ENCODE measurements around the gene ADGB.

ADGB gene

DNA sequence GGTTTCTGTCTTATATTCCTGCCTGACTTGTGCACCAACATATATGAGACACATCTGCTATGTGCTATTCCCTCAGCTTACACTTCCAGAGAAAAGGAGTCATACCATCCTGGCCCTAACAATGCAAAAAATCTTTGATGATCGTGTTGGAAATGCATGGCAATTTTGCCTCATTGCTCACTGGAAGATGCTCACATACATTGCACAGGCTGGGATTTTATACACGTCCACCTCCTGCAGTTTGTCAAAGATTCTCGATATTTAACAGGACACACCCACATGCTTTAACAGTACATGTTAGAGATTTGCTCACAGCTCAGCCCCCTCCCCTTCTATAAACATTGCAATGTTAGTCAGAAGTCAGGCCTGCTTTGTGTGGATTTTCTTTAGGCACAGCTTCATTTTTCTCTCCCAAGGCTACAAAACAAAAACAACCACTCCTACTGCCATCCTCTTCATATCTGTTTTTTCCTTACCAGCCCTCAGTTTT, 66.1 kb downstream of the ADGB start:
- TF ChIP-seq, protein P1, sequence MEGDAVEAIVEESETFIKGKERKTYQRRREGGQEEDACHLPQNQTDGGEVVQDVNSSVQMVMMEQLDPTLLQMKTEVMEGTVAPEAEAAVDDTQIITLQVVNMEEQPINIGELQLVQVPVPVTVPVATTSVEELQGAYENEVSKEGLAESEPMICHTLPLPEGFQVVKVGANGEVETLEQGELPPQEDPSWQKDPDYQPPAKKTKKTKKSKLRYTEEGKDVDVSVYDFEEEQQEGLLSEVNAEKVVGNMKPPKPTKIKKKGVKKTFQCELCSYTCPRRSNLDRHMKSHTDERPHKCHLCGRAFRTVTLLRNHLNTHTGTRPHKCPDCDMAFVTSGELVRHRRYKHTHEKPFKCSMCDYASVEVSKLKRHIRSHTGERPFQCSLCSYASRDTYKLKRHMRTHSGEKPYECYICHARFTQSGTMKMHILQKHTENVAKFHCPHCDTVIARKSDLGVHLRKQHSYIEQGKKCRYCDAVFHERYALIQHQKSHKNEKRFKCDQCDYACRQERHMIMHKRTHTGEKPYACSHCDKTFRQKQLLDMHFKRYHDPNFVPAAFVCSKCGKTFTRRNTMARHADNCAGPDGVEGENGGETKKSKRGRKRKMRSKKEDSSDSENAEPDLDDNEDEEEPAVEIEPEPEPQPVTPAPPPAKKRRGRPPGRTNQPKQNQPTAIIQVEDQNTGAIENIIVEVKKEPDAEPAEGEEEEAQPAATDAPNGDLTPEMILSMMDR (IDR thresholded peaks at IDR 0.05; ENCODE audit: insufficient read depth, low read length, poor library complexity, severe bottlenecking) = no peak
- Histone ChIP-seq H3K36me3 (ENCODE audit: control insufficient read depth, insufficient read depth, low read length) (no peaks in the 10 kb centered on the region), H3K4me3 (replicated peaks; ENCODE audit: low read depth, low read length) (no peak overlapping the region), H3K27me3 (replicated peaks; ENCODE audit: control insufficient read depth, insufficient read depth, low read length) (no peaks in the 10 kb centered on the region)
- no peak for DNase-seq (ENCODE audit: extremely low read depth, insufficient read length)

DNA sequence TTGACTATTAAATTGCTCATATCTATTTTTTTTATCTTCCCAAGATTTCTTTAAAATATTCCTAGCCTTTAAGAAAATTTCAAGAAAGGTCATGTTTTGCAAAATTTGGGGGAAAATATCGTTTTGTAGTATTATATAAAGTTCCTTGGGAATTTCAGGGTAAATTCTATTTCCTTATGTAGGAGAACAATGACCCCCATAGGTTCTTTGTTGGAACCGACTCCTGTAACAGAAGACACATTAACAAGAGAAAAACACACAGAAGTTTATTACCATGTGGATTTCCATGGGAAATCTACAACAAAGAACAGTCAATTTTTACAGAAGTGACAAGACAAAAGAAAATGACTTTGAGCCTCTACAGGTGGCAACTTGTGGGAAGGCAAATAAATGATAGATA, 68.1 kb downstream of the ADGB start:
- H3K4me3 ChIP-seq (replicated peaks; ENCODE audit: low read depth, low read length) = no peak overlapping the region
- TF ChIP-seq, protein P1 (IDR thresholded peaks at IDR 0.05; ENCODE audit: insufficient read depth, low read length, poor library complexity, severe bottlenecking) = no peak

DNA sequence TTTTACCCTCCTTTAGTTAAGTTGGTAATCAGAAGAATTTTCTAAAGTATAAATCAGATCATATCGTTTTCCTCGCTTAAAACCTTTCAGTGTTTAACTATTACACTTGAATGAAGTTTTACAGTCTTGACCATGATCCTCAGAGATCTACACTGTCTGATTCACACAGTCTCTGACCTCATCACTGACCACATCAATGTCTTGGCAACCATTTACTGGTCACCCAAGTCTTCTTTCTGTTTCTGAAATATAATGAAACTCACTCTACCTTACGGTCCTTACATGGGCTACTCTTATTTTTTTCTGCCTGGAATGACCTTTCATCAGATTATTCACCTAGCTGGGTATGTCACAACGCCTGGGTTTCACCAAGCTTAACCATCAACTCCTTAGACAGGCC, 71.4 kb downstream of the ADGB start:
- Histone ChIP-seq H3K27me3 (replicated peaks; ENCODE audit: control insufficient read depth, insufficient read depth, low read length) (no peaks in the 10 kb centered on the region), H3K36me3 (ENCODE audit: control insufficient read depth, insufficient read depth, low read length) (no peaks in the 10 kb centered on the region), H3K4me3 (replicated peaks; ENCODE audit: low read depth, low read length) (no peak overlapping the region)
- no peak for DNase-seq (ENCODE audit: extremely low read depth, insufficient read length)
- TF ChIP-seq, protein P1 (IDR thresholded peaks at IDR 0.05; ENCODE audit: insufficient read depth, low read length, poor library complexity, severe bottlenecking) = no peak

More for the DNA sequence above, 68.1 kb downstream of the ADGB start:
- DNase-seq (ENCODE audit: extremely low read depth, insufficient read length) = no peak
- Histone ChIP-seq H3K36me3 (ENCODE audit: control insufficient read depth, insufficient read depth, low read length) (no peaks in the 10 kb centered on the region), H3K27me3 (replicated peaks; ENCODE audit: control insufficient read depth, insufficient read depth, low read length) (no peaks in the 10 kb centered on the region)

DNA sequence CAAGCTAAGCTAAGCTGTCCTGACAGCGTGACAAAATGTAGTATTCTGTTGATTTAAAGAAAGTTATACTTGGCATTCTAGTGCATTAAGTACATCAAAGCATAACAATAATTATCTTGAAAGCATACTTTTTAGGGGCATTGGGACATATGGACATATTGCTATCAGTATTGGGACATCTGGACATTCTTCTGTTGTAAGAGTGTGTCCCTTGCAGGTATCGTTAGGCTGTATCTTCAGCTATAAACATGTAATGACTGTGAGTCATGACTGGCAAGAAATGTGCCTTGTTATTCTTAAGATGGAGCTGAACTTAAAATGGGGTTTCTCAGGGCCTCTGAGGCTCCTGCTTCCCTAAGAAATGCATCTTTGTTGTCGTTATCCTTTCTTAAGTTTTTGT, 74.3 kb downstream of the ADGB start:
- Histone ChIP-seq H3K27me3 (replicated peaks; ENCODE audit: control insufficient read depth, insufficient read depth, low read length) (no peaks in the 10 kb centered on the region), H3K36me3 (ENCODE audit: control insufficient read depth, insufficient read depth, low read length) (no peaks in the 10 kb centered on the region), H3K4me3 (replicated peaks; ENCODE audit: low read depth, low read length) (no peak overlapping the region)
- no peak for DNase-seq (ENCODE audit: extremely low read depth, insufficient read length)
- TF ChIP-seq, protein P1 (IDR thresholded peaks at IDR 0.05; ENCODE audit: insufficient read depth, low read length, poor library complexity, severe bottlenecking) = no peak

DNA sequence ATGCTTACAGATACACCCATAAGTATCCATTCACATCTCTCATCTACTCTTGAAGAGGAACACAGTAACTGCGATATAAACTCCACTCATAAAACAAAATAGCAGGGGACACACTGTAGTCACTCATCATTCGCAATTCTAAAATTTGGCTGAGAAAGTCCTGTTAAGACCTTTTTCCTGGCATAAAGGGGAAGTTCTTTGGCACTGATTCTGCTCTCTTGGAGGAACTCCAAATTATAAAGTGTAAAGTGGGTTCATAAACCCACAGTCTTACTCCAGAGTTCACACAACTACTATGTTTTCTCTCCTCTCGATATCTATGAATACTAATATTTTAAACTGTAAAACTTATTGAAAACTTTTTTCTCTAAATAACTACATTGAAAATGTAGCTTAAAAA, 80.6 kb downstream of the ADGB start:
- no peaks in the 10 kb centered on the region for H3K27me3 ChIP-seq (replicated peaks; ENCODE audit: control insufficient read depth, insufficient read depth, low read length)
- TF ChIP-seq, protein P1 (IDR thresholded peaks at IDR 0.05; ENCODE audit: insufficient read depth, low read length, poor library complexity, severe bottlenecking) = no peak
- no peaks in the 10 kb centered on the region for H3K36me3 ChIP-seq (ENCODE audit: control insufficient read depth, insufficient read depth, low read length)
- H3K4me3 ChIP-seq (replicated peaks; ENCODE audit: low read depth, low read length) = no peak overlapping the region
- no peak for DNase-seq (ENCODE audit: extremely low read depth, insufficient read length)

DNA sequence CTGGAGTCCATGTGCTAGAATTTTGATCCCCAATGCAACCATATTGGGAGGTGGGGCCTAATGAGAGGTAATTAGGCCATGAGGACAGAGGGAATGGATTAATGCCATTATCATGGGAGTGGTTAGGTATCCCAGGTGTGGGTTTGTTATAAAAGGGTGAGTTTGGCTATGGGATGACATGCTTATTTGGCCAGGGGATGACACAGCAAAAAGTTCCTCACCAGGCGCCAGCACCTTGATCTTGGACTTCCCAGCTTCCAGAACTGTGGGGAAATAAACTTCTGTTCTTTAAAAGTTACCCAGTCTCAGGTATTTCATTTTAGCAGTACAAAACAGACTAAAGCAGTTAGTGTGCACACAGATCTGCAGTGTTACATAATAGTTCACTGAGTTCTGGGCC, 84.1 kb downstream of the ADGB start:
- H3K4me3 ChIP-seq (replicated peaks; ENCODE audit: low read depth, low read length) = no peak overlapping the region
- TF ChIP-seq, protein P1 (IDR thresholded peaks at IDR 0.05; ENCODE audit: insufficient read depth, low read length, poor library complexity, severe bottlenecking) = no peak
- H3K36me3 ChIP-seq (ENCODE audit: control insufficient read depth, insufficient read depth, low read length) = no peaks in the 10 kb centered on the region
- H3K27me3 ChIP-seq (replicated peaks; ENCODE audit: control insufficient read depth, insufficient read depth, low read length) = no peaks in the 10 kb centered on the region
- DNase-seq (ENCODE audit: extremely low read depth, insufficient read length) = no peak

All from GM06990 (cell line).